ENCODE results near the gene KRT80. TPM values are rescaled to one million over a fixed set of nuclear protein-coding genes. Genes with fewer than 3 reads are reported as not detected.

KRT80 gene
- polyA plus RNA-seq, 1 experiment: 2.1 TPM

DNA sequence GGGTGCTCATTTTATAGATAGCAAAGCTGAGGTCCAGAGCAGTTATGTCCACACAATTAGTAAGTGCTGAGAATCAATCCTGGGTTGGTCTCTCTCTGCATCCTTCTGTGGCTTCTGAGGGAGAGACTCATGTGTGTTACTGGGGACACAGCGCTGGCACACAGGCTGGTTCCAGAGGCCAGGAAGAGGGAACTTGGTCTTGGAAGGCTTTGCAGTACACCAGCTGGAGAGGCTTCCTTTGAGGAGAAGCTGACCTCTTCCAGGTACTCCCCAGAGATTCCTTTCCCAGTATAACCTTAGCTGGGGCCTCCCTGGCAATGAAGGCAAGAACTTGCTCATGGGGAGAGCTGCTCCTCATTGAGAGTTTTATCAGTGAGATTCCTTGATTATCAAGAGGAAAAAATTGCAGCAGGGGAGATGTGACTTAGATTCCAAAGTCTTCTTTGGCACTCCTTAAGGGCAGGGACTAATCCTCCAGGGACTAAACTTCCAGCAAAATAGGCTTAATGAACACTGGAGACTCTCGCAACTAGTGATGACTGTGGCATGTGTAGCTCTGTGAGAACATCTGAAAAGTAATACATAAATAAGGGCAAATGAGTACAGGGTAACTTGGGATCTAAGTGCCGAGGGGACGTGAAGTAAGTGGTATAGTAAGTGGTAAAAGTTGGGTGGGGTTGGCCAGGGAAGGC is 13.9 kb upstream of the KRT80 start:
- Histone ChIP-seq H3K27ac (ENCODE audit: low read depth, low read length) (no peak overlapping the region), H3K9me3 (ENCODE audit: control insufficient read depth, insufficient read depth, low read length) (no peaks in the 10 kb centered on the region), H3K4me3 (ENCODE audit: low read depth, low read length) (no peak overlapping the region), H3K27me3 (ENCODE audit: control insufficient read depth, insufficient read depth, low read length) (no peaks in the 10 kb centered on the region)
- TF ChIP-seq, protein P1, sequence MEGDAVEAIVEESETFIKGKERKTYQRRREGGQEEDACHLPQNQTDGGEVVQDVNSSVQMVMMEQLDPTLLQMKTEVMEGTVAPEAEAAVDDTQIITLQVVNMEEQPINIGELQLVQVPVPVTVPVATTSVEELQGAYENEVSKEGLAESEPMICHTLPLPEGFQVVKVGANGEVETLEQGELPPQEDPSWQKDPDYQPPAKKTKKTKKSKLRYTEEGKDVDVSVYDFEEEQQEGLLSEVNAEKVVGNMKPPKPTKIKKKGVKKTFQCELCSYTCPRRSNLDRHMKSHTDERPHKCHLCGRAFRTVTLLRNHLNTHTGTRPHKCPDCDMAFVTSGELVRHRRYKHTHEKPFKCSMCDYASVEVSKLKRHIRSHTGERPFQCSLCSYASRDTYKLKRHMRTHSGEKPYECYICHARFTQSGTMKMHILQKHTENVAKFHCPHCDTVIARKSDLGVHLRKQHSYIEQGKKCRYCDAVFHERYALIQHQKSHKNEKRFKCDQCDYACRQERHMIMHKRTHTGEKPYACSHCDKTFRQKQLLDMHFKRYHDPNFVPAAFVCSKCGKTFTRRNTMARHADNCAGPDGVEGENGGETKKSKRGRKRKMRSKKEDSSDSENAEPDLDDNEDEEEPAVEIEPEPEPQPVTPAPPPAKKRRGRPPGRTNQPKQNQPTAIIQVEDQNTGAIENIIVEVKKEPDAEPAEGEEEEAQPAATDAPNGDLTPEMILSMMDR (IDR thresholded peaks at IDR 0.05; ENCODE audit: low read depth, low read length): no peak
- DNase-seq (ENCODE audit: low read depth, low spot score): no peak
- ChIA-PET POLR2A (interaction anchor here (2.5 kb wide), 1 partner anchor 14 kb away, joined by 10 read pairs; the partner anchor contains the start of gene KRT80), CTCF (interaction anchor here (0.9 to 1.3 kb wide), 3 partner anchors 9 to 74 kb away, joined by 3 to 6 read pairs (median 4); no protein-coding TSS in a partner anchor)

DNA sequence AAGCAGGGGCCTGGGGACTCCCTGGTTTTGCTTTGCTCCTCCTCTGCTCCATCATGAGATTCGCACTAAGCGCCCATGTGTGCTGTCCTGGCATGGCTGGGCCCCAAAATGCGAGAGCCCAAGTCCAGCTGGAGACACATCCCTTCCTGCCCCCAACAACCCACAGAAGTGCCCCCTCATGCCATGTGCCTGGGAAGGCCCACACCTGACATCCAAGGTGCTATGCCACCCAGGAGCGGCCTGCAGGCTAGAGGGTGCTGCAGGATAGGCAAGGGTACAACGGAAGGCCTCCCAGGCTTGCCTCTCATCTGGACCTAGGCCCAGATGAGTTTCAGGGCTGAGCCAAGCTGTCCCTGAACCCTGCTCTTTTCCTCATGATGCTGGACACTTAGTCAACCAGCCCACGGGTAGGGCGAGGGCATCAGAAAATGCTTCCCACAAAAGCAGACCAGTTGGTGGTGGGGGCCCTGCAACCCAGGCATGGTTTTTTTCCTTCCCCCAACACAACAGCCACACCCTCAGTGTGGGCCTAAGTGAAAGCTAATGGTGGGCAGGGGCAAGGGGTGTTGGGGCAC is 13.2 kb upstream of the KRT80 start:
- ChIA-PET POLR2A (interaction anchor here (2.5 kb wide), 1 partner anchor 13 kb away, joined by 10 read pairs; the partner anchor contains the start of gene KRT80), CTCF (interaction anchor here (0.5 to 1.3 kb wide), 3 partner anchors 10 to 48 kb away, joined by 4 to 6 read pairs (median 4); no protein-coding TSS in a partner anchor)
- Histone ChIP-seq H3K27me3 (ENCODE audit: control insufficient read depth, insufficient read depth, low read length) (no peaks in the 10 kb centered on the region), H3K4me3 (ENCODE audit: low read depth, low read length) (no peak overlapping the region), H3K27ac (ENCODE audit: low read depth, low read length) (peak overlapping the region; percentile 22), H3K9me3 (ENCODE audit: control insufficient read depth, insufficient read depth, low read length) (no peaks in the 10 kb centered on the region)
- no peak for DNase-seq (ENCODE audit: low read depth, low spot score)
- TF ChIP-seq, protein P1 (IDR thresholded peaks at IDR 0.05; ENCODE audit: low read depth, low read length): no peak

DNA sequence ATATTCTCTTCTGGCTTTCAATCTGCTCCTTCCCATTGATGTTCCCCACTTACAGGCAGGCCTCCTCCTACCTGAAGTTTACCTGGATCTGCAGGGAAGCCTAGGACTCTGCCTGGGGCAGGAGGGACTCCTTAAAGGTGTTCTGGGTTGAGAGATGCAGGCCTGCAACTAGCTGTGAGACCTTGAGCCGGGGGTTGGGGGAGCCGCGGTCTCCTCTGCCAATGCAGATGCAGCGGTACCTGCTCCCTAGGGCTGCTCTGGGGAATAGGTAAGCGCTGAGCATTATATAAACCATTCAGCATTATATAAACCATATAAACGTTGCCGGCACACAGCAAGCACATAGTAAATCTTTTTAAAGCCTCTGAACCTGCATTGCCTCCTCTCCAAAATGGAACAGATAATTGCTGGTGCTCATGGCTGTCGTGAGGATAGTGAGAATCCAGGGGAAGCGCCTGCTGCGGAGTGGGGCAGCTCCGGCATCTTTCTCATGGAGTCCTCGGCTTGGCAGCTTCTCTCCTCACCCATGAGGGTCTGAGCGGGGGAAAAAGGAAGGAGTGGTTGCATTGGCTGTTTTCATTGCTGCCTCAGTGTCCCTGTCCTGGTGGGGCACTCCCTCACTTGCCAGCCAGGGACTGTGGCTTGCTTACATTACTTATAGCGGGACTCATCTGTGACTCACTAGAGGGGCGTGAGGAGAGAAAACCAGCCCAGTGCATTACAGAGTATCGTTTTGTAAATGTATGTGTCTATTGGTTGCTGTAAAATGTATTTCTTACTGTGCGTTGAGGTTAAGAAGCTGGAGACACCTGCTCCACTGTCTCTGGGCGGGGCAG is 12.5 kb upstream of the KRT80 start:
- H3K9me3 ChIP-seq (ENCODE audit: control insufficient read depth, insufficient read depth, low read length): no peaks in the 10 kb centered on the region
- H3K27ac ChIP-seq (ENCODE audit: low read depth, low read length): peak overlapping the region; percentile 22
- DNase-seq (ENCODE audit: low read depth, low spot score): peak; percentile 42
- TF ChIP-seq, protein P1 (IDR thresholded peaks at IDR 0.05; ENCODE audit: low read depth, low read length): no peak
- H3K27me3 ChIP-seq (ENCODE audit: control insufficient read depth, insufficient read depth, low read length): no peaks in the 10 kb centered on the region
- ChIA-PET CTCF (interaction anchor here (0.5 kb wide), 1 partner anchor 14 kb away, joined by 4 read pairs; no protein-coding TSS in a partner anchor), POLR2A (interaction anchor here (0.6 to 2.5 kb wide), 2 partner anchors 12 to 1128 kb away, joined by 3 to 10 read pairs; partner anchors contain the start of gene KRT80)
- no peak overlapping the region for H3K4me3 ChIP-seq (ENCODE audit: low read depth, low read length)

DNA sequence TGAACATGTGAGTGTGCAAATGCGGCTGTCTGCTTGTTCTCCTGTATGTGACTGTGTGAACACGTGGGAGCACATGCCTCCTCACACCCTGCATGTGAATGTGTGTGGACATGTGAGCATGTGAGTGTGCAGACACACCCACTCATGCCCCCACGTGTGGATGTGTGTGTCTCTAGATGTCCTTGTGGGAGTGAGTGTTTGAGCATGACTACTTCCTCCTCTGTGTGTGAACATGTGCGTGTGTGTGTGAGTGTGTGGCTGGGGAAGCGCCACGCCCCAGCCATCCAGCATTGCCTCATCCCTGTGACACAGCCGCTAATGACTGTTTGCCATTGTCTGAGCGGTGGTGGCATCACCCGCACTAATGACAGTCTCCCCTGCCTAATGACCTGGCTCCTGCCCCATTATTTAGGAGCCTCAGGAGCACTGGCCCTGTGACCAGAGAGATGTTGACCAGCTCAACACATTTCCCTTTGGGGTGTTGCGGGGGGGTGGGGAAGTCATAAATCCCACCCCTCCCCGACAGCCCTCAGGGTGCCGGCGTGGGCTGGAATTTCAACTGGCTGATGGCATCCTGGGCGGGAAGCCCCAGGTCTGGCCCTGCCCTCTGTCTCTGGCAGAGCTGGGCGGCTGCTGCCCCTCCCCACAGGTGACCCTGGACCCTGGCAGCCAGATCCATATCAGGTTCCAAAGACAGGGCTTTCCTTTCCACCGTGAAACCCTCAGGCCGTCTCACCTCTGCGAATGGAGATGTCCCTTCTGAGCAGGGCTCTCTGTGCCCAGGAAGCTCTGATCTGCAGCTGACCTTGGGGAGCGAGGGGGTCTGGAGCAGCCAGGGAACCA is 11.5 kb upstream of the KRT80 start:
- no peaks in the 10 kb centered on the region for H3K27me3 ChIP-seq (ENCODE audit: control insufficient read depth, insufficient read depth, low read length)
- DNase-seq (ENCODE audit: low read depth, low spot score): no peak
- CTCF ChIA-PET: interaction anchor here (0.6 kb wide), 2 partner anchors 9 to 18 kb away, joined by 3 to 4 read pairs; no protein-coding TSS in a partner anchor
- H3K27ac ChIP-seq (ENCODE audit: low read depth, low read length): peak overlapping the region; percentile 31
- no peaks in the 10 kb centered on the region for H3K9me3 ChIP-seq (ENCODE audit: control insufficient read depth, insufficient read depth, low read length)
- no peak overlapping the region for H3K4me3 ChIP-seq (ENCODE audit: low read depth, low read length)
- TF ChIP-seq, protein P1 (IDR thresholded peaks at IDR 0.05; ENCODE audit: low read depth, low read length): no peak
- POLR2A ChIA-PET: interaction anchor here (0.6 to 2.5 kb wide), 3 partner anchors 11 to 21 kb away, joined by 4 to 10 read pairs (median 5); partner anchors contain the start of gene KRT80
